KMS-11 (cell line): ENCODE data around the gene PLB1.

ENCODE experiments used
- H2AFZ ChIP-seq: fragments of 200-600 bp; sonication (generic); 2 replicates; pipeline ENCODE4 v1.6.1; 2016; ENCODE audit warnings: antibody characterized with exemption, mixed run types, low read depth
- H3K27ac ChIP-seq: fragments of 200-600 bp; sonication (generic); 2 replicates; pipeline ENCODE4 v1.6.1; 2016; ENCODE audit warnings: mild to moderate bottlenecking, mixed run types
- H3K27me3 ChIP-seq: fragments of 200-600 bp; sonication (generic); 2 replicates; pipeline ENCODE4 v1.6.1; 2017; ENCODE audit warnings: mild to moderate bottlenecking, low read depth, mixed run types, moderate library complexity; ENCODE audit not compliant: insufficient read depth
- H3K36me3 ChIP-seq: fragments of 200-600 bp; sonication (generic); 2 replicates; pipeline ENCODE4 v1.6.1; 2017; ENCODE audit warnings: mild to moderate bottlenecking, mixed run types; ENCODE audit not compliant: insufficient read depth
- H3K4me1 ChIP-seq: fragments of 200-600 bp; sonication (generic); 2 replicates; pipeline ENCODE4 v1.6.1; 2016; ENCODE audit warnings: mild to moderate bottlenecking, low read depth, mixed run types; ENCODE audit not compliant: poor library complexity, severe bottlenecking
- H3K4me2 ChIP-seq: fragments of 200-600 bp; sonication (generic); 2 replicates; pipeline ENCODE4 v1.7.0; 2016; ENCODE audit warnings: mild to moderate bottlenecking, mixed run types
- H3K4me3 ChIP-seq: fragments of 200-600 bp; sonication (generic); IDR thresholded peaks from 2 replicates; pipeline ENCODE4 v1.6.1; 2017; ENCODE audit warnings: low read depth, low read length, mixed read lengths; ENCODE audit not compliant: insufficient read depth
- H3K79me2 ChIP-seq: fragments of 200-600 bp; sonication (generic); 2 replicates; pipeline ENCODE4 v1.6.1; 2016; ENCODE audit warnings: low read depth, mixed run types; ENCODE audit not compliant: insufficient read depth
- H3K9ac ChIP-seq: fragments of 200-600 bp; sonication (generic); 2 replicates; pipeline ENCODE4 v1.6.1; 2016; ENCODE audit warnings: mild to moderate bottlenecking, mixed run types
- H4K20me1 ChIP-seq: fragments of 200-600 bp; sonication (generic); 2 replicates; pipeline ENCODE4 v1.6.1; 2016; ENCODE audit warnings: mild to moderate bottlenecking, mixed run types; ENCODE audit not compliant: insufficient read depth
- CTCF ChIP-seq: fragments of 200-600 bp; sonication (generic); conservative IDR thresholded peaks from 2 replicates; pipeline ENCODE4 v1.6.1; 2017; ENCODE audit warnings: low read depth, mild to moderate bottlenecking, antibody characterized with exemption, low read length, moderate library complexity, mixed read lengths

PLB1 gene

GRCh38 chr2:28463893-28464292 lies 32.0 kb upstream of the PLB1 start:
- Histone ChIP-seq H3K4me3 (no peak overlapping the region), H3K27me3 (no peaks in the 10 kb centered on the region), H3K4me2 (no peak overlapping the region), H3K79me2 (no peaks in the 10 kb centered on the region), H3K27ac (no peak overlapping the region), H4K20me1 (no peaks in the 10 kb centered on the region), H3K4me1 (no peaks in the 10 kb centered on the region), H3K36me3 (no peaks in the 10 kb centered on the region), H2AFZ (no peak overlapping the region), H3K9ac (no peak overlapping the region)
- TF ChIP-seq CTCF, result no peak

DNA sequence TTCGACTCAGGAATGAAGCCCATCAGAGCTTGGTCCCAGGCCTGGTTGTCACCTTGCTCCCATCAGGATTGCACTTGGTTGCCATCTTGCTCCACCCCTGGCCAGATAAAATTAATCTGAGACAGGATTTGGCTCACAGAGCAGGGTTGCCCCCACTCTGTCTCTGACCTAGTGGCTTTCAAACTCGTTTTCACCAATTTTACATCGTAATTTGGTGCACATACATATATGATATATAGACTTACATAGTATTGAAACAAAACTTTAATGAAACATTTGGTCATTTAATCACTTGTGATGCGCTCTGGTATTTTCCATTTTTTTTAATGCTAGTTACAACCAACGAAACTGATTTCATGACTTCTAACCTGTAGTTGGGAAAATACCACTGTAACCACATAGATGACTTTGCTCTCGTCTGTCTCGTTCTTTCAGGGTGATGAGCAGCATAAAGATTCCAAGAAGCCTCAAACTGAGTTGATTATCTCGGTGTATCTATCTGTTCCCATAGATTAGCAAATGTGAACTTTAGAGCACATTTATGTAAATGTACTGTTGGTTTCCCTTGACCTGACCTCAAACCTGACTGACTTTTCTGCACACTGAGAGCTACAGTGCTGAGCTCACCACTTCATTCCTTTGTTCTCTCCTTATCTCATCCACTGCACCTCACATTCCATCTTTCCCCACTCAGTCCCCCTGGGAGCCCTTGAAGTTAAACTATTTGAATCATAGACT lies 30.5 kb upstream of the PLB1 start:
- Histone ChIP-seq H3K79me2 (no peaks in the 10 kb centered on the region), H3K9ac (no peak overlapping the region), H4K20me1 (no peaks in the 10 kb centered on the region), H2AFZ (no peak overlapping the region), H3K4me1 (no peaks in the 10 kb centered on the region), H3K4me3 (no peak overlapping the region), H3K27me3 (no peaks in the 10 kb centered on the region), H3K4me2 (no peak overlapping the region), H3K27ac (no peak overlapping the region), H3K36me3 (no peaks in the 10 kb centered on the region)
- TF ChIP-seq CTCF, result no peak

GRCh38 chr2:28469304-28469703 lies 26.6 kb upstream of the PLB1 start:
- no peaks in the 10 kb centered on the region for H3K4me1 ChIP-seq
- no peaks in the 10 kb centered on the region for H4K20me1 ChIP-seq
- TF ChIP-seq CTCF, result no peak
- no peak overlapping the region for H3K27ac ChIP-seq
- no peaks in the 10 kb centered on the region for H3K27me3 ChIP-seq
- no peak overlapping the region for H3K4me3 ChIP-seq
- H3K79me2 ChIP-seq, result no peaks in the 10 kb centered on the region
- no peak overlapping the region for H3K9ac ChIP-seq
- no peaks in the 10 kb centered on the region for H3K36me3 ChIP-seq
- H3K4me2 ChIP-seq, result no peak overlapping the region
- no peak overlapping the region for H2AFZ ChIP-seq

DNA sequence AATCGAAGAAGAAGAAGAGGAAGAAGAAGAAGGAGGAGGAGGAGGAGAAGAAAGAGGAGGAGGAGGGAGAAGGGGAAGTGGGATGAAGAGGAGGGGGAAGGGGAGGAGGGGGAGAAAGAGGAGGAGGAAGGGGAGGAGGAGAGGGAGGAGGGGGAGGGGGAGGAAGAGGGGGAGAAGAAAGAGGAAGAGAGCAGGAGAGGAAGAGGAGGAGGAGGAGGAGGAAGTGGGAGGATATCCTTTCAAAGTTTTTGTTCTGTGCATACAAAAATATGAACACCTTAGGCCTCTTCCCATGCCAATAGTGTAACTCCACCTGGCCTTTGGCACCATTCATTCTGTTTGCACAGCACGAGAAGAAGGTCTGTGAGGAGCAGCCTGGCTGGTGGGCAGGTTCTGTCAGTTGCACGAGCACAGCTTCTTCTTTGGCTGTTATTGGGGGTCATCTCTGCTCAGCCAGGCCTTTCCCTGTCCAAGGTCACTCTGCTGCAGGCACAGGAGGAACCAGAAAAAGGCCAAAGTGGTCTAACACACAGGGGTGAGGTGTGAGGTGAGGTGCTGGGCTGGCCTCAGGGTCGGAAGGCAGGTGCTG lies 25.8 kb upstream of the PLB1 start:
- Histone ChIP-seq H2AFZ (no peak overlapping the region), H3K36me3 (no peaks in the 10 kb centered on the region), H3K9ac (no peak overlapping the region), H3K79me2 (no peaks in the 10 kb centered on the region), H4K20me1 (no peaks in the 10 kb centered on the region), H3K27me3 (no peaks in the 10 kb centered on the region), H3K27ac (no peak overlapping the region), H3K4me3 (no peak overlapping the region), H3K4me2 (no peak overlapping the region), H3K4me1 (no peaks in the 10 kb centered on the region)
- no peak for TF ChIP-seq CTCF
